ENCODE results near the gene SEMG1. TPM values are rescaled to one million over a fixed set of nuclear protein-coding genes. Genes with fewer than 3 reads are reported as not detected.

The SEMG1 gene, protein sequence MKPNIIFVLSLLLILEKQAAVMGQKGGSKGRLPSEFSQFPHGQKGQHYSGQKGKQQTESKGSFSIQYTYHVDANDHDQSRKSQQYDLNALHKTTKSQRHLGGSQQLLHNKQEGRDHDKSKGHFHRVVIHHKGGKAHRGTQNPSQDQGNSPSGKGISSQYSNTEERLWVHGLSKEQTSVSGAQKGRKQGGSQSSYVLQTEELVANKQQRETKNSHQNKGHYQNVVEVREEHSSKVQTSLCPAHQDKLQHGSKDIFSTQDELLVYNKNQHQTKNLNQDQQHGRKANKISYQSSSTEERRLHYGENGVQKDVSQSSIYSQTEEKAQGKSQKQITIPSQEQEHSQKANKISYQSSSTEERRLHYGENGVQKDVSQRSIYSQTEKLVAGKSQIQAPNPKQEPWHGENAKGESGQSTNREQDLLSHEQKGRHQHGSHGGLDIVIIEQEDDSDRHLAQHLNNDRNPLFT
- not detected in 2 replicates for total RNA-seq (ENCODE audit: low replicate concordance)
- long read RNA-seq: 0 reads

DNA sequence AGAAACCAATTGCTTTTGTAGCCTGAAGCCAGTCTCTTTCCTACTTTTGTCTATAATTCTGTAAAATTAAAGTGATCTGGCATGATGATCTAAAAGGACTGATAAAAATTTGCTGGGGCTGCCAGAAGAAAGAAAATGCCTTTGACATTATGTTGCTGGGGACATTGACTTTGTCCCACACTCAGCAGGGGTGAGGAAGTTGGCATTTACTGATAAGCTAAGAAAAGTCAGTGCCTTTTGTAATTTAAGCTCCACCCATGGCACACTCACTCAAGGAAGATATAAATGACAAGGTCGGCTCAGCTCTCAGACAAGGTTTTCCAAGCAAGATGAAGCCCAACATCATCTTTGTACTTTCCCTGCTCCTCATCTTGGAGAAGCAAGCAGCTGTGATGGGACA, at the start of gene SEMG1:
TSS of gene SEMG1 (plus strand) at position 309 of the 400 bp plus-strand sequence. CDS start at position 330, 21 bp downstream.
- TF ChIP-seq, protein P1, sequence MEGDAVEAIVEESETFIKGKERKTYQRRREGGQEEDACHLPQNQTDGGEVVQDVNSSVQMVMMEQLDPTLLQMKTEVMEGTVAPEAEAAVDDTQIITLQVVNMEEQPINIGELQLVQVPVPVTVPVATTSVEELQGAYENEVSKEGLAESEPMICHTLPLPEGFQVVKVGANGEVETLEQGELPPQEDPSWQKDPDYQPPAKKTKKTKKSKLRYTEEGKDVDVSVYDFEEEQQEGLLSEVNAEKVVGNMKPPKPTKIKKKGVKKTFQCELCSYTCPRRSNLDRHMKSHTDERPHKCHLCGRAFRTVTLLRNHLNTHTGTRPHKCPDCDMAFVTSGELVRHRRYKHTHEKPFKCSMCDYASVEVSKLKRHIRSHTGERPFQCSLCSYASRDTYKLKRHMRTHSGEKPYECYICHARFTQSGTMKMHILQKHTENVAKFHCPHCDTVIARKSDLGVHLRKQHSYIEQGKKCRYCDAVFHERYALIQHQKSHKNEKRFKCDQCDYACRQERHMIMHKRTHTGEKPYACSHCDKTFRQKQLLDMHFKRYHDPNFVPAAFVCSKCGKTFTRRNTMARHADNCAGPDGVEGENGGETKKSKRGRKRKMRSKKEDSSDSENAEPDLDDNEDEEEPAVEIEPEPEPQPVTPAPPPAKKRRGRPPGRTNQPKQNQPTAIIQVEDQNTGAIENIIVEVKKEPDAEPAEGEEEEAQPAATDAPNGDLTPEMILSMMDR (conservative IDR thresholded peaks at IDR 0.05): no peak
- Mint-ChIP-seq H3K4me3 (no peak within 1 kb of the TSS), H3K4me1 (ENCODE audit: unreplicated experiment) (no peaks in the 10 kb centered on the region), H3K9me3 (no peaks in the 10 kb centered on the region), H3K27ac (no peak within 1 kb of the TSS), H3K36me3 (no peaks in the 10 kb centered on the region), H3K27me3 (peaks cover 37% of the 10 kb centered on the region)
- no peak for DNase-seq (ENCODE audit: extremely low spot score, unreplicated experiment)

DNA sequence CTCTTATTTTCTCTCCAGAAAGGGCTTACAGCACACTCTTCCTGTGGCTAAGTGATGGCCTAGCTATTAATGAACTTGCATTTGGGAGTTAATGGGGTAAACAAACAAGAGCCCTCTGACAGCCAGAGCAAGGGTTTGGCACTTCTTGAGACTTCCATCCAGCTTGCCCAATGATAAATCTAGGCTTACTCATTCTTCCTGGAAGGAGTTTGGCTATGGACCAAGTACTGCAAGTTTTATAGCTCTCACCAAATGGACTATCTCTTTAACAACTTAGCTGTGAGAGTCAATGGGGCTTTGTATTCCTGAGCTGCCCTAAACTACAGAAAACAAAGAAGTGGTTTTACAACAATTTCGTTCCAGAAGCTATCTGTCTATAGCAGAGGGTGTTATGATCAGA, 48.9 kb upstream of the SEMG1 start:
- Mint-ChIP-seq H3K4me3 (no peak overlapping the region), H3K9me3 (peaks cover 14% of the 10 kb centered on the region), H3K4me1 (ENCODE audit: unreplicated experiment) (no peaks in the 10 kb centered on the region), H3K27ac (no peak overlapping the region), H3K36me3 (no peaks in the 10 kb centered on the region), H3K27me3 (peaks cover 23% of the 10 kb centered on the region)
- DNase-seq (ENCODE audit: extremely low spot score, unreplicated experiment): no peak
- TF ChIP-seq, protein P1 (conservative IDR thresholded peaks at IDR 0.05): no peak

DNA sequence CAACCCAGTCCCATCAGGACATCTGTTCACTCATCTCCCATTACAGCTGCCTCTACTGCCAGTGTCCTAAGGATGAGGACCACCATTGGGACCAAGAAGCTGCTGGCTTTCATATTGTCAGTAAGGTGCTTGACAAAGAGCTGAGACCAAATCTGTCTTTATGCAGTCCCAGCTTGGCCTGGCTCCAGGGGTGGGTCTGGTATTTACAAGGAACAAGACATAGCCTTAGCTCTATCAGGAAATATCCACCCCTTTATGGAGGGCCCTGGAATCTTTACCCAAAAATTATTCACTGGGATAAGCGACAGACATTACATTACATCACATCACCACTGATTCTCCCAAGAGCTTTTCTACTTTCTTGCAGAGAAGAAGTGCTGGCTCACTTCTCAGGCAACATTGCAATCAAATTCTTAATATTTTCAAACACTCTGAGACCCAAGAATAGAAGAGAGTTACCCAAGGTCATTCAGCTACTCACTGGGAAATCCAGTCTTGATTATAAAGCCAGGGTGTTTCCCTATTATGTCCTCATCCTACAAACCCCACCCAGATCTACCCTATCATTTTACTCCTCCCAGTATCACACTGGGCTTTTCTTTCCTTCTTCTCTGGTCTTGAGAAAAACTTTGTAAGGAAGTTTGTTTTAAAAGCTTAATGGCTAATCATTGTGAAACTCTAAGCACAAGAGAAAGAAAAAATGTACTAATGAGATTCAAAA, 43.6 kb upstream of the SEMG1 start:
- Mint-ChIP-seq H3K36me3 (no peaks in the 10 kb centered on the region), H3K4me3 (no peak overlapping the region), H3K27me3 (peaks cover 30% of the 10 kb centered on the region), H3K4me1 (ENCODE audit: unreplicated experiment) (no peaks in the 10 kb centered on the region), H3K27ac (no peak overlapping the region), H3K9me3 (peaks cover 9% of the 10 kb centered on the region)
- no peak for DNase-seq (ENCODE audit: extremely low spot score, unreplicated experiment)
- TF ChIP-seq, protein P1 (conservative IDR thresholded peaks at IDR 0.05): no peak

DNA sequence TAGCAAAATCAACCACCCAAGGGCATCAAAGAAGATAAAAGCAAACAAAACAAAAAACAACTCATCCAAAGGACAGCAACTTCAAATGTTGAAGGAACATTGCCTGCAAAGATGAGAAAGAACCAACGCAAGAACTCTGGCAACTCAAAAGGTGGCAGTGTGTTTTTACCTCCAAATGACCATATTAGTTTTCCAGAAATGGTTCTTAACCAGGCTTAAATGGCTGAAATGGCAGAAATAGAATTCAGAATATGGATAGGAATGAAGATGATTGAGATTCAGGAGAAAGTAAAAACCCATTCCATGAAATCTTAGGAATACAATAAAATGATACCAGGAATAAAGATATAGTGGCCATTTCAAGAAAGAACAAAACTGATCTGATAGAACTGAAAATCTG, 41.9 kb upstream of the SEMG1 start:
- H3K27me3 Mint-ChIP-seq: peaks cover 28% of the 10 kb centered on the region
- no peaks in the 10 kb centered on the region for H3K36me3 Mint-ChIP-seq
- no peak overlapping the region for H3K4me3 Mint-ChIP-seq
- TF ChIP-seq, protein P1 (conservative IDR thresholded peaks at IDR 0.05): no peak
- H3K27ac Mint-ChIP-seq: no peak overlapping the region
- H3K4me1 Mint-ChIP-seq (ENCODE audit: unreplicated experiment): no peaks in the 10 kb centered on the region
- peaks cover 9% of the 10 kb centered on the region for H3K9me3 Mint-ChIP-seq
- no peak for DNase-seq (ENCODE audit: extremely low spot score, unreplicated experiment)

DNA sequence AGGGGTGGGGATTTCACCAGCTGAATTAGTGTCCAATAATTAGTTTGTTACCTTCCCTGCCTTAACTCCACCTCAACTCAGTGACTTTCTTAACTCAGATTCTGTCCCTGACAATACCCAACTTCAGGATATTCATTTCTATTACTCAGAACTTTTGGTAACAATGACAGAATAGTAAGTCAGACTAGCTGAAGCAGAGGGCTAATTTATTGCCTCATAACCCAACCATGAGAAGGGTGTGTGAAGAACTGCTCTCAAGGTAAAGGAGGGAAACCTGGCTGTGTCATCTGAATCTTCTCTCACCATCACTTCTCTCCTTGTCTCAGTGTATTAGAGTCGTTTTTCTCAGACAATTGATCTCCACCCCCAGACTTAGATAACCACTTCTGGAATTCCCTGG, 33.3 kb upstream of the SEMG1 start:
- Mint-ChIP-seq H3K36me3 (no peaks in the 10 kb centered on the region), H3K9me3 (no peaks in the 10 kb centered on the region), H3K27ac (no peak overlapping the region), H3K4me1 (ENCODE audit: unreplicated experiment) (peaks cover 7% of the 10 kb centered on the region), H3K27me3 (peaks cover 16% of the 10 kb centered on the region), H3K4me3 (no peak overlapping the region)
- DNase-seq (ENCODE audit: extremely low spot score, unreplicated experiment): no peak
- TF ChIP-seq, protein P1 (conservative IDR thresholded peaks at IDR 0.05): no peak

All from type B pancreatic cell (in vitro differentiated cells).